Measurements from ENCODE around the gene MAPK8. TPM values are rescaled to one million over a fixed set of nuclear protein-coding genes. Genes with fewer than 3 reads are reported as not detected.

MAPK8 gene
- total RNA-seq, 1 experiment from 2014 or later: 52.9 TPM

GRCh38 chr10:48331436-48331835 lies 25.0 kb downstream of the MAPK8 start (continued):
- no peak for TF ChIP-seq GABPB1 (CRISPR knock-in tag; IDR thresholded peaks at IDR 0.05)

GRCh38 chr10:48332166-48332870 lies 25.8 kb downstream of the MAPK8 start:
- ATAC-seq (no peak), DNase-seq (ENCODE audit: low spot score) (no peak)
- ChIA-PET POLR2A (no interaction called here), CTCF (no interaction called here)
- Mint-ChIP-seq H3K36me3 (peaks cover 31% of the 10 kb centered on the region), H3K9me3 (peaks cover 24% of the 10 kb centered on the region), H3K4me1 (peaks cover 19% of the 10 kb centered on the region), H3K4me3 (no peak overlapping the region), H3K27ac (no peak overlapping the region), H3K27me3 (ENCODE audit: low read depth) (no peaks in the 10 kb centered on the region)
- TF ChIP-seq GABPB1 (CRISPR knock-in tag; IDR thresholded peaks at IDR 0.05) (peak; percentile 84), NFE2L1 (CRISPR knock-in tag; IDR thresholded peaks at IDR 0.05) (no peak)

- no peak overlapping the region for H3K27ac Mint-ChIP-seq
- ChIA-PET POLR2A (no interaction called here), CTCF (no interaction called here)
- ATAC-seq: no peak
- TF ChIP-seq FOXJ3 (CRISPR knock-in tag; IDR thresholded peaks at IDR 0.05; ENCODE audit: borderline replicate concordance) (no peak), RELA (CRISPR knock-in tag; IDR thresholded peaks at IDR 0.05; ENCODE audit: borderline replicate concordance) (no peak), ATF3 (CRISPR knock-in tag; conservative IDR thresholded peaks at IDR 0.05) (no peak), NFE2L1 (CRISPR knock-in tag; IDR thresholded peaks at IDR 0.05) (no peak), ZNF317 (CRISPR knock-in tag; IDR thresholded peaks at IDR 0.05; ENCODE audit: borderline replicate concordance, low read depth) (no peak), ZNF396 (CRISPR knock-in tag; IDR thresholded peaks at IDR 0.05; ENCODE audit: borderline replicate concordance) (no peak), USF1 (CRISPR knock-in tag; IDR thresholded peaks at IDR 0.05) (no peak)
- H3K4me3 Mint-ChIP-seq: no peak overlapping the region
- no peak for DNase-seq (ENCODE audit: low spot score)
- no peaks in the 10 kb centered on the region for H3K27me3 Mint-ChIP-seq (ENCODE audit: low read depth)
- H3K4me1 Mint-ChIP-seq: peaks cover 17% of the 10 kb centered on the region
- H3K36me3 Mint-ChIP-seq: peaks cover 31% of the 10 kb centered on the region
- H3K9me3 Mint-ChIP-seq: peaks cover 24% of the 10 kb centered on the region
These were observed 26.4 kb downstream of the MAPK8 start for GRCh38 chr10:48332871-48333216.

GRCh38 chr10:48333856-48334255 lies 27.4 kb downstream of the MAPK8 start:
- Mint-ChIP-seq H3K9me3 (peaks cover 24% of the 10 kb centered on the region), H3K27me3 (ENCODE audit: low read depth) (no peaks in the 10 kb centered on the region), H3K4me3 (no peak overlapping the region), H3K4me1 (peaks cover 13% of the 10 kb centered on the region; the same call in 1 of the 2 replicates), H3K27ac (no peak overlapping the region), H3K36me3 (peaks cover 31% of the 10 kb centered on the region)
- CTCF ChIA-PET: interaction anchor here (0.8 to 1.0 kb wide), 2 partner anchors 24 to 323 kb away, joined by 3 read pairs; no protein-coding TSS in a partner anchor
- DNase-seq (ENCODE audit: low spot score): no peak
- peak; percentile 18; the same call in 1 of the 2 replicates for ATAC-seq
- POLR2A ChIA-PET: no interaction called here
- TF ChIP-seq AR (CRISPR knock-in tag; IDR thresholded peaks at IDR 0.05) (no peak), FOXK1 (CRISPR knock-in tag; IDR thresholded peaks at IDR 0.05) (no peak), GTF2I (CRISPR knock-in tag; conservative IDR thresholded peaks at IDR 0.05) (no peak), STAT6 (CRISPR knock-in tag; conservative IDR thresholded peaks at IDR 0.05; ENCODE audit: low read depth) (no peak), ZNF263 (CRISPR knock-in tag; IDR thresholded peaks at IDR 0.05; ENCODE audit: low read depth) (no peak), TP53 (CRISPR knock-in tag; IDR thresholded peaks at IDR 0.05) (no peak)
